ENCODE measurements around the gene SMC5. TPM values are rescaled to one million over a fixed set of nuclear protein-coding genes. Genes with fewer than 3 reads are reported as not detected.

SMC5 gene
- total and polyA plus RNA-seq, 7 donors: 11.4 to 31.6 (median 20.1) TPM

GRCh38 chr9:70303268-70303667 lies 44.5 kb downstream of the SMC5 start:
- H3K4me1 ChIP-seq: peaks cover 0 to 12% (median 4%) of the 10 kb centered on the region in 4 donors
- no peaks in the 10 kb centered on the region for H3K9me3 ChIP-seq
- intact Hi-C loops (cut with DNase I): no loop called here
- WGBS, 2 donors: 53 to 80% methylated on average over 5 of the region's 5 CpGs
- no peak overlapping the region for H3K27ac ChIP-seq
- no peak for TF ChIP-seq POLR2AphosphoS5 (IDR thresholded peaks at IDR 0.05)
- no peak for TF ChIP-seq POLR2A (IDR thresholded peaks at IDR 0.05)
- TF ChIP-seq EP300 (IDR thresholded peaks at IDR 0.05): no peak
- TF ChIP-seq CTCF (IDR thresholded peaks at IDR 0.05): no peak
- H3K27me3 ChIP-seq: no peaks in the 10 kb centered on the region
- DNase-seq: no peak
- H3K36me3 ChIP-seq: peaks cover 0 to 79% (median 9%) of the 10 kb centered on the region in 4 donors
- no peak overlapping the region for H3K4me3 ChIP-seq

GRCh38 chr9:70304810-70305209 lies 46.0 kb downstream of the SMC5 start:
- H3K27me3 ChIP-seq: no peaks in the 10 kb centered on the region
- no peak overlapping the region for H3K27ac ChIP-seq
- DNase-seq: no peak
- no peak overlapping the region for H3K4me3 ChIP-seq
- peaks cover 0 to 74% (median 9%) of the 10 kb centered on the region in 4 donors for H3K36me3 ChIP-seq
- H3K9me3 ChIP-seq: no peaks in the 10 kb centered on the region
- intact Hi-C loops (cut with DNase I): no loop called here
- H3K4me1 ChIP-seq: peaks cover 0 to 12% (median 4%) of the 10 kb centered on the region in 4 donors
- TF ChIP-seq POLR2A (IDR thresholded peaks at IDR 0.05): no peak
- no peak for TF ChIP-seq EP300 (IDR thresholded peaks at IDR 0.05)
- TF ChIP-seq CTCF (IDR thresholded peaks at IDR 0.05): no peak
- no peak for TF ChIP-seq POLR2AphosphoS5 (IDR thresholded peaks at IDR 0.05)

DNA sequence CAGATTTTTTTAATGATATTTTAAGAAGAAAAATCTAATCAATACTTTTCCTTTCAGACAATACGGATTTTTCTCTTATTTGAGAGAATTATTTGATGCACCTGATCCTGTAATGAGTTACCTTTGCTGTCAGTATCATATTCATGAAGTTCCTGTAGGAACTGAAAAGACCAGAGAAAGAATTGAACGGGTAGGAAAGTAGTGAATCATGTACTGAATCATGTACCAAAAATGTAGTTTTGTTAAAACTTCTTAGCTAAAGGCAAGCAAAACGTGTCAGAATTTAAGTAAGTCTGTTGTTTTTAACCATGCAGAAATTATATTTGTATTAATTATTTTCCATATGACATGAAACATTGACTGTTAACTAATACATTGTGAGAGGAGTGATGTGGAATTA lies 56.6 kb downstream of the SMC5 start:
- Histone ChIP-seq H3K27me3 (no peaks in the 10 kb centered on the region), H3K4me3 (no peak overlapping the region), H3K27ac (no peak overlapping the region), H3K9me3 (no peaks in the 10 kb centered on the region), H3K4me1 (no peaks in the 10 kb centered on the region), H3K36me3 (peaks cover 6 to 71% (median 9%) of the 10 kb centered on the region in 4 donors)
- intact Hi-C loops (cut with DNase I): no loop called here
- WGBS, 2 donors: 94% methylated on average over 3 of the region's 3 CpGs
- DNase-seq: no peak
- TF ChIP-seq CTCF (IDR thresholded peaks at IDR 0.05): no peak
- TF ChIP-seq POLR2A (IDR thresholded peaks at IDR 0.05): no peak
- no peak for TF ChIP-seq POLR2AphosphoS5 (IDR thresholded peaks at IDR 0.05)
- TF ChIP-seq EP300 (IDR thresholded peaks at IDR 0.05): no peak

DNA sequence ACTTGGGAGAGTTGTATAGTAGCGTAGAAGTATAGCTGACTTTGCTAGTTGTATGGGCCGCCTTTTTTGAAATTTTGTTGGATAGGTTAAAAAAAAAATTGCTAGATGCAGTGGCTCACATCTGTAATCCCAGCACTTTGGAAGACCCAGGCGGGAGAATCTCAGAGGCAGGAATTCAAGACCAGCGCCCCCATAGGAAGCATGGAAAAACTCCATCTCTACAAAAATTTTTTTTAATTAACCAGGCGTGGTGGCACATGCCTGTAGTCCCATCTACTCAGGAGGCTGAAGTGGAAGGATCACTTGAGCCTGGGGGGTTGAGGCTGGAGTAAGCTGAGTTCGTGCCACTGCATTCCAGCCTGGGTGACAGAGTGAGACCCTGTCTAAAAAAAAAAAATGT lies 59.2 kb downstream of the SMC5 start:
- no peak overlapping the region for H3K27ac ChIP-seq
- H3K9me3 ChIP-seq: no peaks in the 10 kb centered on the region
- peaks cover 6 to 76% (median 9%) of the 10 kb centered on the region in 4 donors for H3K36me3 ChIP-seq
- intact Hi-C loops (cut with DNase I): no loop called here
- no peak for DNase-seq
- TF ChIP-seq CTCF (IDR thresholded peaks at IDR 0.05): no peak
- TF ChIP-seq POLR2A (IDR thresholded peaks at IDR 0.05): no peak
- no peak for TF ChIP-seq EP300 (IDR thresholded peaks at IDR 0.05)
- no peak for TF ChIP-seq POLR2AphosphoS5 (IDR thresholded peaks at IDR 0.05)
- no peaks in the 10 kb centered on the region for H3K27me3 ChIP-seq
- WGBS, 2 donors: 89 to 95% methylated on average over 6 of the region's 6 CpGs
- H3K4me1 ChIP-seq: no peaks in the 10 kb centered on the region
- H3K4me3 ChIP-seq: no peak overlapping the region

DNA sequence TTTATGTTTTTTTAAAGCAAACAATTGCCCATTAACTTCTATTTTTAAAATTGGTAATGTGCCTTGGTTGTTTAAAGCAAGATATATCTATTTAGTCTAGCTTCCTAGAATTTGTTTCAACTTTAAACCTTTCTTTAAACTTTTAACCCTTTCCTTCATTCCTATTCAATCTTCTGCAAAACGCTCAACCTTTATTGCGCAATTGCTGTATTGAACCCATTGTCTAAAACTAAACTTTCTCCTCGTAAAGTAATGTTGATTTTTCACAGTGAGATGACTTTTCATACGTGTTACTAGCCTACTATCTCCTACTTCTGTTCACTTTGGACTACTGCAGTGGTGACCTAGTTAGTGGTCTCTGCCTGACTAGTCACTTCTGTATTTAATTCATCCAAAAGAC lies 63.3 kb downstream of the SMC5 start:
- no peak for DNase-seq
- intact Hi-C loops (cut with DNase I): no loop called here
- H3K27ac ChIP-seq: no peak overlapping the region
- H3K9me3 ChIP-seq: no peaks in the 10 kb centered on the region
- no peaks in the 10 kb centered on the region for H3K27me3 ChIP-seq
- H3K4me3 ChIP-seq: no peak overlapping the region
- TF ChIP-seq CTCF (IDR thresholded peaks at IDR 0.05) (no peak), POLR2A (IDR thresholded peaks at IDR 0.05) (no peak), EP300 (IDR thresholded peaks at IDR 0.05) (no peak), POLR2AphosphoS5 (IDR thresholded peaks at IDR 0.05) (no peak)
- H3K4me1 ChIP-seq: no peaks in the 10 kb centered on the region
- WGBS, 2 donors: 70 to 85% methylated on average over 4 of the region's 4 CpGs
- peaks cover 7 to 79% (median 21%) of the 10 kb centered on the region in 4 donors for H3K36me3 ChIP-seq

Data from sigmoid colon (tissue), 7 donors.